Measurements from ENCODE around the gene RNF26.

The RNF26 gene

GRCh38 chr11:119336744-119337469 lies 2.6 kb downstream of the RNF26 start:
- no peak for FAIRE-seq

- no peak for FAIRE-seq
These were observed 3.4 kb downstream of the RNF26 start for GRCh38 chr11:119337581-119338317.

GRCh38 chr11:119338318-119338890 lies 4.1 kb downstream of the RNF26 start:
- FAIRE-seq = no peak

- FAIRE-seq = no peak
These were observed 4.8 kb downstream of the RNF26 start for GRCh38 chr11:119338965-119339588.

- FAIRE-seq = no peak
These were observed 5.4 kb downstream of the RNF26 start for GRCh38 chr11:119339589-119340334.

GRCh38 chr11:119340335-119341221 lies 6.3 kb downstream of the RNF26 start, which contains the start of gene C1QTNF5:
Gene C1QTNF5, minus strand, starts transcription at chr11:119340883. Its CDS starts 486 bp downstream, at chr11:119340397.
- no peak for FAIRE-seq

DNA sequence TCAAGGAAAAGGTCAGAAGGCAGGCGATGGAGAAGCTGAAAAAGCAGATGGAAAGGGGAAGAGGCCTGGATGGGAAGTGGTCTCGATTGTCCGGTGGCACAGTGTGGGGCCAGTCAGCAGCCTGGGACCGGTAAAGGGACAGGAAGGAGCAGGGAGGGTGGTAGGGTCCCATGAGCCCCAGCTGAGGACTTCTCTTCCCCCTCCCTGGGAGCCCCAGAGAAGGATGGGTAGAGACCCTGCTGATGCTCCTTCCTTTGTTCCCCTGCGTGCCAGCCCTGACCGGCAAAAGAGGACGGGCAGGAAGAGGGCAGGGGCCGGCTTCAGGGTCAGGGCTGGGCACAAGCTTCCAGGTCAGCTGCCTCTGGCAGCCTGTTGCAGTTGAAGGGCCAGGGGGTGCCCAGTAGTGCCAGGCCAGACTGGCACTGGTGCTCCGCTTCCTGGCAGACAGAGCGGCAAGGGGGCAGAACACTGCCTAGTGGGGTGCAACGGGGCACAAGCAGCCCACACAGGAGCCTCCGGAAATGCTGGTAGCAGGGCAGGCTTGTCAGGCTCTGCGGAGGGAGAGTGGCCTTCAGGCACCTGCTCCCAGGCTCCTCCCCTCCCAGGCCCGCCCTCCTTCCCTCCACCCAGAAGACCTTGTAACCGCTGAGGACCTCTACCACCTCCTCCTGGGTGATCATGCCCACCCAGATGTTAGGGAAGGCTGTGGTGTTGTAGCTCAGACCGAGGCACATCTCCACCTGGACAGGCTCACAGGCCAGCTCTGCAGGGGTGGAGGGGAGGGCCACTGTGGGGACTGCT lies 7.1 kb downstream of the RNF26 start:
- no peak for FAIRE-seq

- no peak for FAIRE-seq
These were observed 7.6 kb downstream of the RNF26 start for GRCh38 chr11:119342023-119342300.

DNA sequence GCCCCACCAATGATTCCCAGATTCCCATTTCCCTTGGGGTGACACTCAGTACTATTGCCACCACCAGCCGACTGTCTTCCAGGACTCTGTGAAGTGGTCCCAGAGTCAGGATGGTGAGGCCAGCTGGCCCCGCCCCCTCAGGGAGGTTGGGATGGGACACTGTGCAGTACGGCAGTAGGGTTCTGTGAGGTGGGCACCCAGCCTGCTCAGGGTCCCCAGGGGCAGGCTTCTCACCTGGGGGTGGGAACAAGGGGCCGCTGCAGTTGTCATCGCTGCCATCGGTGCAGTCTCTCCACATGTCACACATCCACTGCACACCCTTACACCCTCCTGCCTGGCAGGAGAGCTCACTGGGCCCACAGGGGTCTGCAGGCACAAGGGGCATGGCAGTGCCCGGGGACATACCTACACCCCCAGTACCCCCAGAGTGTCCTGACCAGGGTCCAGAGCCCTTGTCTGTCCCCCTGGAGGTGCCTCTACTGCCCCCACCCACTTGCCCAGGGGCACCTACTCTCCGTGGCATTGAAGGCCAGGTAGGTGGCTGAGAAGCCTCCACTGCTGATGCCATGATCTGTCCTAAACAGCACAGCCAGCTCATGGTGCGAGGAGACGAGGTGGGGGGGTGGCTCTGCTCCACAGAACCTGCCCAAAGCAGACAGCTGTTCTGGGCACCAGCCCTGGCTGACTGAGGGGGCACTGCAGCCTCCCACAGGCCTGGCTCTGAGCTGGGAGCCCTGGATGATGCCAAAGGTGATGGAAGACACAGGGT lies 8.2 kb downstream of the RNF26 start:
- no peak for FAIRE-seq

DNA sequence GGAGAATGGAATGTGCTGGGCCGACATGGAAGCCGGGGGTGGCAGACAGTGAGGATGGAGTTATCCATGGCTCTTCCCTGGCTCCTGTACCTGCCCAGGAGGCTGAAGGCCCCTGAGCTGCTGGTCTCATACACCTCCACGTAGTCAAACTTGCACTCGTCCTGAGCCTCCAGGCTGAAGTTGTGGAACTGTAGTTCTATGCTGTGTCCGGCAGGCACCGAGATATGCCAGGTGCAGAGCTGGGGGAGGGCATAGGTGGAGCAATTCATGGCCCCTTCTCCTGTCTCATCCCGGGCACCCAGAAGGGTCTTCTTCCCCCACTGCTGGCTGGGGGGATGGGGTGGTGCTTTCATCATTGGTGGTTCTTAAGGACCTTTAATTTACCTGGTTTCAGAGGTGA lies 9.4 kb downstream of the RNF26 start:
- no peak for FAIRE-seq

GRCh38 chr11:119344291-119345010 lies 10.1 kb downstream of the RNF26 start:
- no peak for FAIRE-seq

- no peak for FAIRE-seq
These were observed 11.4 kb downstream of the RNF26 start for GRCh38 chr11:119345685-119346084.

DNA sequence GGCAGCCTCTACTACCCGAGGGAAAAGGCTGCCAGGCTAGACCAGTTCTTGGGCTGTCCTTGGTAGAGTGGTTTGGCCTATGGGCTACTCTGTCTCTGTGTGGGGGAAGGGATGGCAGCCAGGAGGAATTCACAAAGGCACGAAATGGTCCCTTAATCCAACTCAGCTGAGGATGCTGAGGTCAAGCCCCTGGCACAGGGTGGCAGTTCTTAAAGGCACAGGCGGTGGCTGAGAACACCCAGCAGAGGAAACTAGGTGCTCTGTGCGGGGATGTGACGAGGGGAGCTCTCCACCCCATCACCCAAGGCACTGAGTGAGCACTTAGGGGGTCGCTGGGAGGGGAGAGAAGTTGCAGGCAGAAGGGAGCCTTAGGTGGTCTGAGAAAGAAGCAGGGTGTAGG lies 12.3 kb downstream of the RNF26 start, which contains the start of gene MFRP:
Gene MFRP, minus strand, starts transcription at position 101 of the 400 bp plus-strand sequence. CDS start 192 bp downstream, outside the sequence.
- no peak for FAIRE-seq

DNA sequence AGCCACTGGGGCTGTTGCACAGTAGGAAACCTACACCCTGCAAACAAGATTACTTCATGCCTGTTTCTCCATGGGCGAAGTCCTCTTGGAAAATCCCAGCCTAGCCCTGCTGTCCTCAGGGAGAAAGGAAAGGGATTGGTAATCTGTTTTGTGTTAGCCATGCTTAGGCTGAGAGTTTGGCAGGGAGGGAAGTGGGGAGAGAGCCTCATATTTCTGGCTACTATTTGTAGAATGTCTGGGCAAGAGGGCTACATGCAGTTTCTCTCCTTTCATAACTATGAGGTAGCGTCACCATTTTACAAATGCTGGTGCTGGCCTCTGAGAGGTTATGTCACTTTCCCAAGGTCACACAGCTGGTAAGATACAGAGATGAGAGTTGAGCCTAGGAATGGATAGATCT lies 12.9 kb downstream of the RNF26 start:
- FAIRE-seq = no peak

DNA sequence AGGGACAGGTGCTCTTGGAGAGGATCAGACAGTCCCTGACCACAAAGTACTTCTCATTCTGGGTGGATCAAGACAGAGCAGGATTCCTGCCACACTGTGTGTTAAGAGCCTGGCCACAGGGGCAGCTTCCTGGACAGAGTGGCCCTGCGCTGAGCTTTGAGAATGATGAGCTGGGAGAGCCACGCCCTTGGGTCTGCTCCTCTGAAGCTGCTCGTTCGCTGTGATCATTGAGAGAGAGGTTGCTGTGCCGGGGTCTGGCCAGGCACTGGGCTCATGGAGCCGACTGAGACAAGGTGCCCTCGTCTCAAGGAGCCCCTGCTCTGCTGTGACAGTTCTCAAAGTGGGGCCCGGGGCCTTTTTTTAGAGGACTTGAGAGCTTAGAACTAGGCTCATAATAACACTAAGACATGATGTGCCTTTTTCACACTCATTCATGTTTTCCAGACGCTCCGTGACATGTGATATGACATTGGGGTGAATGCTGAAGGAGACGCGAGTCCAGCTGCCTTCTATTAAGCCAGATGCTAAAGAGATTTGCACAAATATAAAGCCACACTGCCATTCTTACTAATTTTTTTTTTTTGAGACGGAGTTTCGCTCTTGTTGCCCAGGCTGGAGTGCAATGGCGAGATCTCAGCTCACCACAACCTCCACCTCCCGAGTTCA lies 13.7 kb downstream of the RNF26 start:
- FAIRE-seq = no peak

DNA sequence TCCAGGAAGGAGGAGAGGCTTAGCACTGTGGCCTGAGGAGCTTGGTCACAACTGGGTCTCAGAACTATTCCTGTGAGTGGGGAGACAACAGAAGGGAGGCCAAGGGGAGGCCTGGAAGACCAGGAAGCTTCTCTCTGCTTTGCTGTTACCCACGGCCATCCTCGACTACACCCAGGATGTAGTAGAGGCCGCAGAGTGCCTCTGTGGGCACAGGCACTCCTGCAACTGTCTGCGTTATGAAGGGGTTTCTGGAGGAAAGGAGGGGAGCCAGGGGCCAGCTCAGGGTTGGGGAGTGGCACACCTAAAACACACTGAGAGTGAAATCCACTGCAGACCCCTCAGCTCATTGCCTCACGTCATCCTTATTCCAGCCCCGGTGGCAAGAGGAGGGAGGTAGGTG lies 16.0 kb downstream of the RNF26 start:
- no peak for FAIRE-seq

GRCh38 chr11:119351232-119351631 lies 16.9 kb downstream of the RNF26 start:
- no peak for FAIRE-seq

- no peak for FAIRE-seq
These were observed 18.5 kb downstream of the RNF26 start for GRCh38 chr11:119352857-119353260.
